Measurements from ENCODE around the gene FLVCR2.

DNA sequence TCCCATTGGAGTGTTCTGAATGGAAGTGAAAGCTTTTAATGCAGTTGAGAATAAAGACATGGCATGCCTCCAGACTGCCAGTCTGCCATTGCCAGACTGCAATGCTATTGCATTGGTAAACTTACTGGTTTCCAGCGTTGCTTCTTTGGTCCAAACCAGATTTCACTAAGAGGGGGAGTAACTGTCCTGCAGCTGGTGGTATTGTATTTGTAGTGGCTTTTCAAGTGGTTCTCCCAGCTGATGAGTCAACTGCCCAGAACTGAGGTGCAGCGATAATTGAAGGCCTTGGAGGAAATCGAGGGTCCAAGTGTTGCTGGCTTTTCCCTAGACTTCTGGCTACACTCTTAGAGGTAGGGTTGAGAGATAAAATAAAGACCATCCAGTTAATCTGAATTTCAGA lies 50.4 kb downstream of the FLVCR2 start:
- TF ChIP-seq TP53 (CRISPR knock-in tag; IDR thresholded peaks at IDR 0.05): no peak
- TF ChIP-seq, protein P1, sequence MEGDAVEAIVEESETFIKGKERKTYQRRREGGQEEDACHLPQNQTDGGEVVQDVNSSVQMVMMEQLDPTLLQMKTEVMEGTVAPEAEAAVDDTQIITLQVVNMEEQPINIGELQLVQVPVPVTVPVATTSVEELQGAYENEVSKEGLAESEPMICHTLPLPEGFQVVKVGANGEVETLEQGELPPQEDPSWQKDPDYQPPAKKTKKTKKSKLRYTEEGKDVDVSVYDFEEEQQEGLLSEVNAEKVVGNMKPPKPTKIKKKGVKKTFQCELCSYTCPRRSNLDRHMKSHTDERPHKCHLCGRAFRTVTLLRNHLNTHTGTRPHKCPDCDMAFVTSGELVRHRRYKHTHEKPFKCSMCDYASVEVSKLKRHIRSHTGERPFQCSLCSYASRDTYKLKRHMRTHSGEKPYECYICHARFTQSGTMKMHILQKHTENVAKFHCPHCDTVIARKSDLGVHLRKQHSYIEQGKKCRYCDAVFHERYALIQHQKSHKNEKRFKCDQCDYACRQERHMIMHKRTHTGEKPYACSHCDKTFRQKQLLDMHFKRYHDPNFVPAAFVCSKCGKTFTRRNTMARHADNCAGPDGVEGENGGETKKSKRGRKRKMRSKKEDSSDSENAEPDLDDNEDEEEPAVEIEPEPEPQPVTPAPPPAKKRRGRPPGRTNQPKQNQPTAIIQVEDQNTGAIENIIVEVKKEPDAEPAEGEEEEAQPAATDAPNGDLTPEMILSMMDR (IDR thresholded peaks at IDR 0.05): no peak
